HG03196 (cell line): Measurements from ENCODE around the gene PPFIBP2.

Experiments
- ATAC-seq: cut with Tn5 transposase; IDR thresholded peaks from one replicate; pipeline ENCODE4 v1.9.1; 2021; ENCODE audit not compliant: unreplicated experiment

The PPFIBP2 gene

GRCh38 chr11:7513234-7514098 lies at the start of gene PPFIBP2:
PPFIBP2 (plus strand) TSS chr11:7513999; CDS start chr11:7549476, 35,477 bp downstream.
- ATAC-seq, result peak; percentile 64

GRCh38 chr11:7467652-7468051 lies 46.1 kb upstream of the PPFIBP2 start:
- ATAC-seq, result peak; percentile 72

- no peak for ATAC-seq
Observed at GRCh38 chr11:7469351-7469865, 44.4 kb upstream of the PPFIBP2 start.

GRCh38 chr11:7471071-7471470 lies 42.7 kb upstream of the PPFIBP2 start:
- ATAC-seq, result no peak

- ATAC-seq, result peak; percentile 86
Observed at GRCh38 chr11:7473717-7474116, 40.1 kb upstream of the PPFIBP2 start.

- no peak for ATAC-seq
Observed at GRCh38 chr11:7480113-7480512, 33.7 kb upstream of the PPFIBP2 start.

GRCh38 chr11:7484131-7484530 lies 29.7 kb upstream of the PPFIBP2 start:
- ATAC-seq, result no peak

- ATAC-seq, result no peak
Observed at GRCh38 chr11:7484645-7485044, 29.2 kb upstream of the PPFIBP2 start.

GRCh38 chr11:7485186-7486097 lies 28.4 kb upstream of the PPFIBP2 start, which contains the start of gene OLFML1:
OLFML1 (plus strand) TSS chr11:7485506; CDS start chr11:7485876, 370 bp downstream.
- ATAC-seq, result no peak

GRCh38 chr11:7486098-7486780 lies 27.6 kb upstream of the PPFIBP2 start:
- no peak for ATAC-seq

- no peak for ATAC-seq
Observed at GRCh38 chr11:7486781-7487140, 27.0 kb upstream of the PPFIBP2 start.

GRCh38 chr11:7487360-7487759 lies 26.4 kb upstream of the PPFIBP2 start:
- no peak for ATAC-seq

GRCh38 chr11:7488681-7489080 lies 25.1 kb upstream of the PPFIBP2 start:
- no peak for ATAC-seq

GRCh38 chr11:7489376-7489775 lies 24.4 kb upstream of the PPFIBP2 start:
- ATAC-seq, result no peak

- ATAC-seq, result no peak
Observed at GRCh38 chr11:7490054-7490453, 23.7 kb upstream of the PPFIBP2 start.

GRCh38 chr11:7490535-7490934 lies 23.3 kb upstream of the PPFIBP2 start:
- ATAC-seq, result no peak

- ATAC-seq, result no peak
Observed at GRCh38 chr11:7492253-7492652, 21.5 kb upstream of the PPFIBP2 start.

- no peak for ATAC-seq
Observed at GRCh38 chr11:7493670-7494069, 20.1 kb upstream of the PPFIBP2 start.

- ATAC-seq, result no peak
Observed at GRCh38 chr11:7494086-7494745, 19.6 kb upstream of the PPFIBP2 start.

GRCh38 chr11:7495882-7496551 lies 17.8 kb upstream of the PPFIBP2 start:
- ATAC-seq, result peak; percentile 84
